Left renal pelvis (tissue), 4 donors: ENCODE results near the gene ANGPTL5. TPM values are rescaled to one million over a fixed set of nuclear protein-coding genes. Genes with fewer than 3 reads are reported as not detected.
"Not testable (repeated sequence)": the region's sequence is repeated elsewhere in the genome, so short reads cannot be mapped to it uniquely, and the experiment has no call there.

Source experiments
- DNase-seq, 4 donors: peaks; one replicate each; pipeline ENCODE4 v3.0.0-alpha.2; 2013; ENCODE audit warnings: low read depth in 4 of 4, low spot score in 3 of 4
- polyA plus RNA-seq, 4 donors: library from polyadenylated mRNA; unstranded; fragments of 120-200 nt; gene quantifications; one replicate each; pipeline ENCODE4 v1.2.1, GENCODE V29; 2013; ENCODE audit not compliant: insufficient read length in 4 of 4

Gene ANGPTL5
- polyA plus RNA-seq, 4 donors = 0.06 to 0.14 TPM; not detected in 2

DNA sequence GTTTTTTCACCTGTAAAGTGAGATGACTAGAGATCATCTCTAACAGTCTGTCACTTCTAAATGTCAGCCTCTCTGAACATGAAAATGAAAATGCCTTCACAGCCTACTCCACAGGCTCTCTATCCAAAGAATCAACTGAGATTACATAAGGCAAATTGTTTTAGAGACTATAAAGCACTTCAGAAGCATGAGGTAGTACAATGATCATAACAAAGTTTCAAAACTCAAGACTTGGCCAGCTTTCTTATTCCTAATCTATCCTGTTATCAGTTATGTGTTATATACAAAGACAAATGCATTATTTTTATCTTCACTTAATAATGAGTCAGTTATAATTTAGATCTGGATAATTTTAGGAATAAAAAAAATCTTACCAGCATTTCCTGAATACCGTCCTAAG, 21.8 kb downstream of the ANGPTL5 start:
- DNase-seq = no peak

DNA sequence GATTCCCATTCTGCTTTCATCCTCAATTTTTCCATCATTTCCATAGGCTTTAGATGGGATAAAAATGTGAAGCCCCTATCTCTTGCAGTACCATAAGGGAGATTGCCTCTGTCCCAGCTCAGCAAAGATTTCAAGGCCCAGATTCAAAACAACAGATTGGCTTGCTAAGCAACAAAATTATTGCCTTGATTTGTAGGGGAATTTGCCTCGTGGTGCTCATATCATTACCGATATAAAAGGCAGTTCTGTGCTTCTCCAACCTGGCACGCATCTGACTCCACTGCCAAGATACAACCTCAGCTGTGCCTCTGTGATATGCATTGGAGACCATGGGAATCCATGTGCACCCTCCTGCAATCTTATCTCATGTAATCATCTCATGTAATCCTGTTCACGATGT, 26.6 kb downstream of the ANGPTL5 start:
- no peak for DNase-seq

DNA sequence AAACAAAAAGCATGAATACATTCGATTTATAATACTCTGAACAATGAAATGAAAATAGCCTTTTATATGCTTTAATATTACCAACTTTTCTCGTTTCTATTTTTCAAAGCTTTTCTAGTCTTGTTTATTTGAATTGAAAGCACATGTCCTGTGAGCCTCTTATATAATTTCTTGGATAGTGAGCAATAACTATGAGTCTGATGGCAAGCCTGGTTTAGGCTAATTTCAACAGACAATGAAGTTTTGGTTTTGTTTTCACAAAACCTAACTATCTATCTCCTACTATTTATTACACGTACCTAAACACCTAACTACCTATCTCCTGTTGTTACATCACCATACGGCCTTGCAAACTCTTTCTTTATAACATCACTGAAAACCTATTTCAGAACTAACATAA, 30.7 kb downstream of the ANGPTL5 start:
- DNase-seq = no peak

DNA sequence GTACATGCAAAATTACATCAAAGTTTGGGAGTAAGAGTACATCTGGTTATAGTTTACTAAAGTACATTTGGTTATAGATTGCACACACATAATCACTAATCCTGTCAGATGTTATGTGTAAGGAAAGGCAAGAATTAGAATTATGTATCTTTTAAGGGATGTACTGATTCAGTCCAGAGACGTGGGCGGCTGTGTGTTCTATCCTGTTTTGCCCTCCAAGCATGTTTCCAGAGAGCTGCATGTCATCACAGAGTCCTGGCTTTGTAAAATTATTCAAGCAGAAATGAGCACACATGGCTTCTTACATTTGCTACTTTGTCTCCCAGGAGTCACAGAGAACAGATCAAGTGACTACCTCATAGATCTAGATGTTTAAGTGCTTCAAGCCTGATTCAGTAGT, 34.7 kb downstream of the ANGPTL5 start:
- no peak for DNase-seq

DNA sequence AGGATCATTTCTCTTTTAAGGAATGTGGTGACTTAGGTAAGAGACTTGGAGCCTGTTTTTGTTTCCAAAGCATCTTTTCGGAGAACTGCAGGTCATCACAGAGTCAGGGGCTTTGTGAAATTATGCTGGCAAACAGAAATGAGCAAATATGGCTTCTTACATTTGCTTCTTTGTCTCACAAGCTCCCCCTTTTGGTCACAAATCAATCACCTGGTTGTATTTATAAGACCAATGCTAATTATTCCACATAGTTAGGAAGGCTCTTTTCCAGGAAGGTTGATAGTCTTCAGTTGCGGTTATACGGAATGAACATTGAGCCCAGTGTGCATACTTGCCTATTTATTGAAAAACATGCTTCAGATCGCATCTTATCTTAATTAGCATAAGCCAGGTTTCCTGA, 36.1 kb downstream of the ANGPTL5 start:
- DNase-seq = no peak

DNA sequence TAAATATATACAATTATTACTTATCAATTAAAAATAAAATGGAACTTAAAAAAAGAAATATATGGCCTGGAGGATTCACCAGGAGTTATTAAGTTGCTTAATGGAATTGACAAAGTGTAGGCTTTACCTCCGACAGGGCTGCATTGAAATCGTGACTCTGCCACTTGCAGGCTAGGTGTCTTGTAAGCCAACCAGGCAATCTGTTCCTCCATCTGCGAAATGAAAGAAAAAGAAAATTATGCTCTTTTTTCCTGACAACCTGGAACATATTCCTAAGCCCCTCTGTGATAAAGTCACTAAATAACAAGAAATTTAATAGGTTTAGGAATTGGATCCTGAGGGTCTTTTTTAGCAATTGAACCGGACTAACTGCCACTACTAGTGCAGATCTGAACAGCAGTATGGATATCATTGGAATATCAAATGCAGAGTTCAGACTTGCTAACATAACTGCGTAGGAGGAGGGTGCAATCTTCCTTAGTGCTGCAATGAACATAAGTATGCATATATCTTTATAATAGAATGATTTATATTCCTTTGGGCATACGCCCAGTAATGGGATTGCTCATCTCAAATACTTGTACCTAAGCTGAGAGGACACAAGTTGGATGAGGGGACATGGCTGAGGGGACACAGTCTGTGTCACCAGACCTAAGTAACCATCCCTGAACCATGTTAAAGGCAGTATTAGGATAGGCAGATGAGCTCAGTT, 44.0 kb downstream of the ANGPTL5 start:
- DNase-seq = no peak

DNA sequence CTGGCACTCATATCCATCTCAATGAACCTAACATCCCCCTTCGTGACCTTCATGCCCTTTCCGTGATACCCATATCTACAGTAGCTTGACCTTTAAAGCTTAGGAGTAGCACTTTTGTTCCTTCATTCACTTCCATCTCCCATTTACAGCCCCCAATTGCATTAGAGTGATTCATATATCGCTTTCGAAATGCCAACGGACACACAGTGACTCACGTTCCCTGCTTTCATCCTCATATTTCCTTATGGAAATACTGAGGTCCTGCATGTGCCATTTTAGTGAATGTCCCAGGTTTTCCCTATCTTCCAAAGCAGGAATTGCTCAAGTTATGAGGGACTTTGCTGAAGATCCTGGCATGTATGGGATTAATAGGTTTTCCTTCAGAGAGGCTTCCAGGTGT, 45.8 kb downstream of the ANGPTL5 start:
- no peak for DNase-seq

DNA sequence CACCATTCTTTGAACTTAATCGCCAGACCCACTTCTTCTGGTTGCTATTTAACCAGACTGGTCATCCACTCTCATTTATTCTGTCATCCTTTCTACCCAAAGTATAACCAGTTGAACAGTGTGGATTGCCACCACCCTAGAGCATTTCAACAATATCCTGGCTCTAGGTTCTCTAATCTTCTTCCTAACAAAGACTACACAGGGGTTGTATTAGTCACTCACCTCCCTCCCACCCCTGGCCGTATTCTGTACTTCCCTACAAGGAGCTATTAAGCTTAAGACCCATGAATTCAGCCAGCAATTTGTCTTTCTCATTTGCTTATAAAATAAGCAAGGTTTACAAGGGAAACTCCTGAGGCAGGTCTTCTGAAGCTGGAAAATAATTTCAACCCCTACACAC, 48.4 kb downstream of the ANGPTL5 start:
- DNase-seq = no peak

DNA sequence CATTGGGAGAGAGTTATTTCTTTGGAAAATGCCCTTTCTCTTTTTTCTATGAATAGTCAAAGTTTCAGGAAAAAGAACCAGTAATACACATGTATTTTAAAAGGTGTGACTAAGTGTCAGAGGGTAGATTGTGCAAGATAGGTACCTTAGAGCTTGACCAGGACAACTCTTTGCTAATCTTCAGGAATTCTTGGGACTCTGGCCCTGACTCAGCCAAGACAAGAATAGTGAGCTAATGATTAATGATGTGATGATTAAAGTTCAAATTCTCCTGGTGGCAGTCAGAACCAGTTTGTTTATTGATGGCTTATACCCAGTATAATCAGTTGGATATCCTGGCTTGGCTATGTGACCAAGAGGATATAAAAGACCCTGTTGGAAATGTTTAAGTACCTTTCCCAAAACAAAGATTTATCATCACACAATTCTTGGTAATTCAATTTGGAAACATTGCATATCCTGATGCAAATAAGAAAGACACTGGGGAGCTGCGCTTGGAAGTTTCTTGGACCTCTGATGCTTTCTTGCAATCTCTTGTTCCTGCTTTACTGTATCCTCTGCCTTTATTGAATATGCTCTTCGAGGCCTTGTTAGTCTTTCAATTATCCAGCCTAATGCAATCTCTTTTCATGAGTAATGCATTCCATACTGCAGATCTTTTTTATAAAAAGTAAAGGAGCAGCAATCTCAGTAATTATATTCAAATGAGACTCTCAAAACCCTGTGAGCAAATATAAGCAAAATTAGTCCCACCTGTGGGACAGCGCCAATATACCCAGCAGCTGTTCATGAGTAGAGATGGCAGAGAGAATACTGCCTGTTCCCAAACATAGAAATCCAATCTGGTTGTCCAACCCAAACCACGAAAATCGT, 49.5 kb downstream of the ANGPTL5 start:
- no peak for DNase-seq

DNA sequence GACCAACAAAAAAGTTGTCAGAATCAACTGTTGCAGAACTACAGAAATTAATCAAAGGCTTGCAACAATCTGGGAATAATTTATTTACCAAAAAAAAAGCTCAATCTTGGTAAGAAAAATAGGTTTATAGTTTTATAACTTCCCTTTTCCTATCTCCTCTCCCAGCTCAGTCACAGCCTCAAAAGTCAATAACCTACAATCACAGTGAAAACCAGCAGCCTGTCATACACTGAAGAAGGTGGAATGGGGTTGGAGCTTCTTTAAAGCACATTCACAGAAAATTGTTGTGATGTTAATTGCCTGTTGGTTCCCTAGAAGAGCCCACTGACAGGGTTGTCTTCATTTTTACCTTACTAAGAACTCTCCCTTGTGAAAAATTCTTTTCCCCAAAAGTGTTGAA, 52.2 kb downstream of the ANGPTL5 start:
- no peak for DNase-seq

DNA sequence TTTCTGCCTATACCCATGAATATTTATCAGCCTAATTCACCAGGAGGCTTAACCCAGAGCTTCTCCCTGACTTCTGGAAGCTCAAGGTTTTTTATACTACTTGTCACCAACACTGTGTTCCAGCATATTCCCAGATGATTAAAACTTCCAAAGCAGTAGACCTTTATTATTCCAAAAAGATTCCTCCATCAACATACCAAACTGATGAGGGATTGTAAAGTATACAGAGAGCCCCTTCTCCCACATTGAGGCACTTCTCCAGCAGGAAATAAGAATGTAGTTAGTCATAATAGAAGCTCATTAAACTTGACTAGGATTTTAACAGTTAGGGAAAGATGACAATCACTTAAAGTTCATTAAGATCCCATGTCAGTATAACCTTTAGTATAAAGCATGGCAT, 53.0 kb downstream of the ANGPTL5 start:
- no peak for DNase-seq

DNA sequence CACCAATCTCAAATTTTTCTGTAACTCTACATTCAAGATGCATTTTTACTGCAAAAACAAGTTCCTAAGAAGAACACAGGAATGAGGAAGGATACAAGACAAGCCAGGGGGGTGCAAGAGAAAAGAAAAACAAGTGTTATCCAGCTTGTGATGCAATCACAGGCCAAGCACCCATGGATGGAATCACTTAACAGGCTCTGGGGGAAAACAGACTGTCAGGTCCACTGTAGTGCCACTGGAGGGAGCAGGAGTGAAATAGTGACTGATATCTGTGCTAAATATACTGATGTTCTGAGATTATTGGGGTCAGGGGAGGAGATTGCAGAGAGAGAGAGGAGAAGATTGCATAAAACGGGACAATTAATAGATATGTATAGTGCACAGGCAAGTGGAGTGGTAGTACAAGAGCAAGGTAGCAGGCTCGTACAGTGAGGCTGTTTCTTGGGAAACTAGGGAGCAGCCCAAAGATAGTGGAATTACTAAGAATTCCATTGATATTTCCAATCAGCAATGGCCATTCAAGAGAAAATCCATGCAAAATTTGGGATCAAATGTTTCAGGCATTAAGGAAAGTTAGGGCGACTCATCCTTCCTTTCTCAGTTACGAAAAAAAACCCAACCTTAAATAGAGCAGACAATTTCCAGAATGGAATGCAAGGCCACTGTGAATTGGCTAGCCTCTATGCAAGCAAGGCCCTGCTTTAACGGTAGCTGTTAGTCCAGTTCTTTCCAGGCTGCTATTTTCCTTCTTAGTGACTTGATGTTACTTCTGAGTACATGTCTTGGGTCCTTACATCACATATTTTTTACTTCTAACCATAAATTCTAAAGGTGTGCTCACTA, 53.7 kb downstream of the ANGPTL5 start:
- no peak for DNase-seq

DNA sequence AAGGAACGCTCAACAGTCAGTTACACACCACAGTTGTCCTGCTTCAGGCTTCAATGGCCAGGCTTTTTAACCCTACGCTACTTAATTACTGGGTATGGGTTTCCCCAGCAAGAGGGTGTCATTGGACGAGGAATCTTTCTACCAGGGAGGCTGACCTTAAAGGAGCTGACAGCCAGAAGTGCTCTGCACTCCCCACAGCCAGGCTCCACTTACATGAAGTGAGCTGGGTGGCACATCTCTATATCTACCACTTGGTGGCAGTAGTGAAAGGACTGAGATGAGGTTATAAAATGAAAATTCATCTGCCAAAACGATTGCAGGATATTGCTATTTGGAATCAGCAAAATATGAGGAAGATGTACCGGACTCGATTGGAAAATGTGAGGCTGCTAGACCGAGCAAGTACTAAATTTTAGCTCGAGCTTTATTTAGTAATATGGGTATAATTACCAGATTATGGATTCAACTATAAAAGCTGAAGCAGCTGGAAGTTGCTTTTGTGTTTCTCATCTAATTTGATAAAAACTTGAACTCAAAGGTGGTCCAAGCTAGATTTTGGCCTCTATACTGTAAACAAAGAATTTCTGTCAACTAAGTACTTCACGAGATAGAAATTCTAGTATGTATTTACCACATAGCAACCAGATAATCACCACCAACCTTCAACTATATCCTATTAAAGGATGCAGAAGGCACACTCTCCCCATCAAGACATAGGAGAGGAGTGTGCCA, 55.5 kb downstream of the ANGPTL5 start:
- no peak for DNase-seq

DNA sequence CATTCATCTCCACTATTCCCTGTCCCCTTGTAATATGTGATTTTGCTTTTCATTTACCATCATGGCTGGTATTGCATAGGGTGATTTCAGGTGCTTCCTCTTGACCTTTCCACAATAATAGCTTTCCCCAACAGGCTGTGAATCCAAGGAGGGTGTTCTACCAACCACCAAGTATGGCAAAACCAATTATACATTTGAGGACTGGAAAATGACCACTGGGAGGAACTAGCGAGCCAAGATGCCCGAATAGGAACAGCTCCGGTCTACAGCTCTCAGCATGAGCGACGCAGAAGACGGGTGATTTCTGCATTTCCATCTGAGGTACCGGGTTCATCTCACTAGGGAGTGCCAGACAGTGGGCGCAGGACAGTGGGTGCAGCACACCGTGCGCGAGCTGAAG, 64.1 kb downstream of the ANGPTL5 start:
- DNase-seq = not testable (repeated sequence)

DNA sequence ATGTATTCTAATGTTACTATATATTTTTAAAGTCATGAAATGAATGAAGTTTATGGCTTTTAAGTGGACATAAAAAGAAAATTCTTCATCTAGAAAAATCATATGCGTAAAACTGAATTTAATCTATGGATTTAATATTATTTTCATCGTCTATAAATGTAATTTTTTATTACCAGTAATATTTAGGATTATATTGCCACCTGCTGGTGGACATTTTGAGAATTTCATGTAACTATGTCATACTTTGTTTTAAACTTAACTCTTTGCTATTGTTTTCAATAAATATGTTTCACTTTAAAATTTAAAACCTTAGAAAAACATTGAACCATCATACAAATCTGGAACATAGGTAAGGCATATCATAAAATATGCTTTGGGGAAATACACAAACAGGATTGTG, 68.1 kb downstream of the ANGPTL5 start:
- DNase-seq = no peak

DNA sequence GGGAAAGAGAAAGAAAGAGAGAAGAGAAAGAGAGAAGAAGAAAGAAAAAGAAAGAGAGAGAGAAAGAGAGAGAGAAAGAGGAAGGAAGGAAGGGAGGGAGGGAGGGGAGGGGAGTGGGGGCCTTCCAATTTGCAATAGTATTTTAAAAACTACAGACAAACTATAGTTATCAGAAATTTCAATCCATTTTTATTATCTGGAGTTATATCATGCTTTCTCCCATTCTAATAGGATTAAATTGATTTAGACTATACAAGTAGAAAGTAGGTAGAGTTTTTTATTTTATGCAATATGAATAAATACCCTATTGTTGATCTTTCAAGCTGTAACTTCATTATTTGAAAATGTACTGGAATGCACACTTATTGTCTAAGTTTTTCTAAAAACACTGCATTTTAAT, 71.7 kb downstream of the ANGPTL5 start:
- DNase-seq = no peak

DNA sequence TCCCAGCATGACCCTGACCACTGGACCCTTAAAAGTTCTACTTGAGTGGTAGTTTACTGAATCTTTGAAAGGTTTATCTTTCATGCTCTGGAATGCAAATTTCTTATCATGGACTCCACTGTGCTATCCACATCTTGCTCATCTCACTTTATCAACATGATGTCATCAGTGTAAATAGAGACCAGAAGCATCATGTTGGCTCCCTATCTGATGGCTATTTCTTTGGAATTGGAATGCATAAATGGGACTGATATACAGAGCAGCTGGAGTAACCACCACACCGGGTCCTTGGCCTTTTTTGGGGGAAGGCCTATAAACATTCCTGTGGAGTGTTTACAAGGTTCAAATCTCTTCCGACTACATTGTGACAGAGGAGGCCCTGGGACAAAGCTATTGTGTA, 75.6 kb downstream of the ANGPTL5 start:
- no peak for DNase-seq
